ENCODE results near the gene SIPA1. TPM values are rescaled to one million over a fixed set of nuclear protein-coding genes. Genes with fewer than 3 reads are reported as not detected.

SIPA1 gene
- total and polyA plus RNA-seq, 2 of the 8 experiments (the other 6 are each of a cell fraction or from before 2014, with no cell fraction given): 35.3 to 72.2 TPM

DNA sequence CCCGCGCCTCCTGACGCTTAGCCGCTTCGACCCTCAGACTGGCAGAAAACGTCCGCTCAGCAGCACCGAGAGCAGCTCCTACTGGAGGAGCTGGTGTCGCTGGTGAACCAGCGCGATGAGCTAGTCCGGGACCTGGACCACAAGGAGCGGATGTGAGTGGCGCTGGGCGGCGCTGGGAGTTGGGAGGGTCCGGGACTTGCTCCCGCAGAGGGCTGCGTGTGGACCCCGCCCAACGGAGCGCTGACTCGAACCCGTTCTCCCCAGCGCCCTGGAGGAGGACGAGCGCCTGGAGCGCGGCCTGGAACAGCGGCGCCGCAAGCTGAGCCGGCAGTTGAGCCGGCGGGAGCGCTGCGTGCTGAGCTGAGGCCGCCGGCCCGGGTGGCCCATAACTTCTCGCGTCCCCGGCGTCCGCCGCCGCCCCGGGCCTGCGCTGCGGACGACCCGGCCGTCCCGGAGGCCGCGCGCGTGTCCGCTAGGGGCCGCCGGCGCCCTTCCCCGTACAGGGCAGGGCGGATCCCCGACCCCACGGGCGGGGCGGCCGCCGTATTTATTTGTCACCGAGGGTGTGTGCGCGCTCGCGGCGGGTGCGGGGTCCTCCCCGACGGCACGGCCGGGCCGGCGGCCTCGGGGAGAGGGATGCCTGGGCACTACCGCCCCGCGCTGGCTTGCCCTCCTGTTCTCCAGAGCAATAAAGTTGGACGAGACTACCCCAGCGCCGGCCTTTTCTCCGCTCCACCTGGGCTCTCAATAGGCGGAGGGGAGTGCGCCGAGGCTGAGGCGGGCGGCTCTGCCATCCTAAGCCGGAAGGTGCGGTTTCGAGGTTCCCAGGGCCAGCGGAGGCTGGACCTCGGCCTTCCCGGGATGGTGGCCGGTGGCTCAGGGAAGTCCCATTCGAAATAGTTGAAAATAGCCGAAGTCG lies 45.7 kb upstream of the SIPA1 start (continued):
- TF ChIP-seq ZNF274 (IDR thresholded peaks at IDR 0.05; ENCODE audit: borderline replicate concordance, extremely low read depth, low read length): no peak
- no peak for TF ChIP-seq KDM5A (IDR thresholded peaks at IDR 0.05; ENCODE audit: low read length)
- TF ChIP-seq PHF8 (conservative IDR thresholded peaks at IDR 0.05; ENCODE audit: low read depth, low read length): 0 out of 2 replicates have a peak, but pooled peaks have one; percentile 34
- 0 out of 2 replicates have a peak, but pooled peaks have one; percentile 30 for TF ChIP-seq RBBP5 (IDR thresholded peaks at IDR 0.05; ENCODE audit: borderline replicate concordance, low read depth, low read length)
- no peak for TF ChIP-seq HDAC6 (IDR thresholded peaks at IDR 0.05; ENCODE audit: low read depth, low read length)
- TF ChIP-seq, protein P1, sequence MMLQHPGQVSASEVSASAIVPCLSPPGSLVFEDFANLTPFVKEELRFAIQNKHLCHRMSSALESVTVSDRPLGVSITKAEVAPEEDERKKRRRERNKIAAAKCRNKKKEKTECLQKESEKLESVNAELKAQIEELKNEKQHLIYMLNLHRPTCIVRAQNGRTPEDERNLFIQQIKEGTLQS (IDR thresholded peaks at IDR 0.05; ENCODE audit: insufficient read depth, low read depth, low read length): no peak
- peak; percentile 20 for TF ChIP-seq KDM4A (IDR thresholded peaks at IDR 0.05; ENCODE audit: low read depth, low read length, severe bottlenecking)
- no peak for TF ChIP-seq RFX5 (IDR thresholded peaks at IDR 0.05; ENCODE audit: borderline replicate concordance, low read depth, low read length)
- TF ChIP-seq TAF1 (IDR thresholded peaks at IDR 0.05; ENCODE audit: low read depth, low read length): no peak; the same call in 1 of the 2 replicates
- TF ChIP-seq, protein P2, sequence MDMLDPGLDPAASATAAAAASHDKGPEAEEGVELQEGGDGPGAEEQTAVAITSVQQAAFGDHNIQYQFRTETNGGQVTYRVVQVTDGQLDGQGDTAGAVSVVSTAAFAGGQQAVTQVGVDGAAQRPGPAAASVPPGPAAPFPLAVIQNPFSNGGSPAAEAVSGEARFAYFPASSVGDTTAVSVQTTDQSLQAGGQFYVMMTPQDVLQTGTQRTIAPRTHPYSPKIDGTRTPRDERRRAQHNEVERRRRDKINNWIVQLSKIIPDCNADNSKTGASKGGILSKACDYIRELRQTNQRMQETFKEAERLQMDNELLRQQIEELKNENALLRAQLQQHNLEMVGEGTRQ (IDR thresholded peaks at IDR 0.05; ENCODE audit: low read length): peak; percentile 21; the same call in 1 of the 2 replicates
- TF ChIP-seq RAD21 (IDR thresholded peaks at IDR 0.05 in 1 of 2, conservative IDR thresholded peaks at IDR 0.05 in 1 of 2; ENCODE audit: low read depth in 2 of 2, low read length in 2 of 2): peak in 1 of 2 experiments; percentile 30; a peak in 1 of 4 replicates
- no peak for TF ChIP-seq SP1 (IDR thresholded peaks at IDR 0.05; ENCODE audit: low read depth, low read length)
- TF ChIP-seq CBX8 (IDR thresholded peaks at IDR 0.05; ENCODE audit: borderline replicate concordance, low read depth, low read length): no peak
- TF ChIP-seq NRF1 (IDR thresholded peaks at IDR 0.05; ENCODE audit: low read depth, low read length): no peak
- TF ChIP-seq CHD1 (IDR thresholded peaks at IDR 0.05; ENCODE audit: low read depth, low read length): no peak
- TF ChIP-seq EGR1 (IDR thresholded peaks at IDR 0.05; ENCODE audit: borderline replicate concordance, low read depth, low read length): no peak
- TF ChIP-seq SUZ12 (IDR thresholded peaks at IDR 0.05; ENCODE audit: low read length): peak; percentile 76
- TF ChIP-seq POLR2A (IDR thresholded peaks at IDR 0.05; ENCODE audit: control extremely low read depth in 1 of 2, low read depth in 2 of 2, low read length in 2 of 2): peak in 1 of 2 experiments; percentile 49; a peak in 2 of 3 replicates
- TF ChIP-seq BCL11A (IDR thresholded peaks at IDR 0.05; ENCODE audit: low read depth in 2 of 2, low read length in 2 of 2): no peak
- TF ChIP-seq CEBPB (IDR thresholded peaks at IDR 0.05; ENCODE audit: low read depth, low read length): no peak
- TF ChIP-seq TBP (IDR thresholded peaks at IDR 0.05; ENCODE audit: low read depth, low read length): peak; percentile 51
- no peak for TF ChIP-seq SRF (IDR thresholded peaks at IDR 0.05; ENCODE audit: low read depth, low read length)
- TF ChIP-seq TEAD4 (IDR thresholded peaks at IDR 0.05; ENCODE audit: low read depth, low read length): no peak

Data from H1 (cell line).